LNCAP (cell line): Measurements from ENCODE around the gene ENAH.

Experiments used
- TF ChIP-seq, protein P1 (sequence below): fragments of 450-650 bp; IDR thresholded peaks from 2 replicates; pipeline ENCODE4 v1.5.1; 2017; ENCODE audit warnings: mild to moderate bottlenecking

Gene ENAH

DNA sequence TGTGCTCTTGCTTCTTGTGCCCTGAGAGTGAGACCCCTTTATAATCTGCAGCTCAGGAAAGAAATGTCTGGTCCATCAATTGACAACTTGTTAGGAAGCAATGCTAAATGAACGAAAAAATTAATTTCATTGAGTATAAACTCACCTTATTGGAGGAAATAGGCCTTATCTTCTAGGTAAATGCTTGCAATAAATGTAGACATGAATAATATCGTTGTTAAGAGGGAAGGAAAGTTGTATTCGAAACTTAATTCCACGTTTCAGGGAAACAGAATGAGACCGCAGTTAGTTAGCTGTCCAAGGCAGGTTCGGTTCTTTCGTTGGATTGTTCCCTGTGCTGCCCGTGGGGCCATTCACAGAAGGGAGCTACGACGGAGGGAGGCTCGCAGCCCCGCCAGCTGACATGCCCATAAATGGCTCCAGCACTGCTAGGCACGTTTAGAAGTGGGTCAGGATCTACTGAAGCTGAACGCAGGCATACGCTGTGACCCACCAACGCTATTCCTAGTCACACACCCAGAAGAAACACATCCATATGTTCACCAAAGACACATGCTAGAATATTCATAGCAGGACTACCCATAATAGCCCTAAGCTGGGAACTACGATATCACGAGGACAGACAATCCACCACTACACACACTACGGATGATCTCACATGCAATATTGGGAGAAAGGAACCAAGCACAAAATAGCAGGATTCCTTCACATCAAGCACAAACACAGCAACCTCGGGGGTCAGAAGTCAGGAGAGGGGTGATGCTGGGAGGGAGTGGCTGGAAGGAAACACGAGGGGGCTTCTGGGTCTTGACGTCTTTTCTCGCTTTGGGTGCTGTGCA lies 168.9 kb downstream of the ENAH start:
- TF ChIP-seq, protein P1, sequence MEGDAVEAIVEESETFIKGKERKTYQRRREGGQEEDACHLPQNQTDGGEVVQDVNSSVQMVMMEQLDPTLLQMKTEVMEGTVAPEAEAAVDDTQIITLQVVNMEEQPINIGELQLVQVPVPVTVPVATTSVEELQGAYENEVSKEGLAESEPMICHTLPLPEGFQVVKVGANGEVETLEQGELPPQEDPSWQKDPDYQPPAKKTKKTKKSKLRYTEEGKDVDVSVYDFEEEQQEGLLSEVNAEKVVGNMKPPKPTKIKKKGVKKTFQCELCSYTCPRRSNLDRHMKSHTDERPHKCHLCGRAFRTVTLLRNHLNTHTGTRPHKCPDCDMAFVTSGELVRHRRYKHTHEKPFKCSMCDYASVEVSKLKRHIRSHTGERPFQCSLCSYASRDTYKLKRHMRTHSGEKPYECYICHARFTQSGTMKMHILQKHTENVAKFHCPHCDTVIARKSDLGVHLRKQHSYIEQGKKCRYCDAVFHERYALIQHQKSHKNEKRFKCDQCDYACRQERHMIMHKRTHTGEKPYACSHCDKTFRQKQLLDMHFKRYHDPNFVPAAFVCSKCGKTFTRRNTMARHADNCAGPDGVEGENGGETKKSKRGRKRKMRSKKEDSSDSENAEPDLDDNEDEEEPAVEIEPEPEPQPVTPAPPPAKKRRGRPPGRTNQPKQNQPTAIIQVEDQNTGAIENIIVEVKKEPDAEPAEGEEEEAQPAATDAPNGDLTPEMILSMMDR, result no peak

DNA sequence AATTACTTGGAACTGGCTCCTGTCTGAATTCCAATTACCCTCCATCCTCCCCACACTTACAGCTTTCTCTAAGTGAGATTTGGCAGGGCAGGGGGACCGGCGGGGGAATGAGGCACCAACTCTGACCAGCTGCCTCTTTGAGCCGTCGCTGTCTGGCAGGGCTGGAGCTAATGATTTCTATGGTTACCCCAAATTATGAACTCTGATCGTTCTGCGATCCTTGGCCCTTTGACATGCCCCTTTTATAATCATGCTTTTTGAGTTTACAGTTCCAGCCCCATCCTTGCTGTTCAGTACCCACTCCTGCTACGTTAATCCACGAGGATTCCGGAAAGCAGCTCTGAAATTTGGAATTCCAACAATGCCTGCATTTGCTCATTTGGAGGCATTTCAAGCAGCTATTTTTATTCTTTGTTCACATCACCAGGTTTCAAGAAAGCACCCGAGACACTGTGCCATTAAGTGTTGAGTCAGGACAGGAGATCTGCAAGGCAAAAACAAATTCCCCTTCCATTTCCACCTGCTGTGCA lies 170.4 kb downstream of the ENAH start:
- TF ChIP-seq, protein P1, result no peak

DNA sequence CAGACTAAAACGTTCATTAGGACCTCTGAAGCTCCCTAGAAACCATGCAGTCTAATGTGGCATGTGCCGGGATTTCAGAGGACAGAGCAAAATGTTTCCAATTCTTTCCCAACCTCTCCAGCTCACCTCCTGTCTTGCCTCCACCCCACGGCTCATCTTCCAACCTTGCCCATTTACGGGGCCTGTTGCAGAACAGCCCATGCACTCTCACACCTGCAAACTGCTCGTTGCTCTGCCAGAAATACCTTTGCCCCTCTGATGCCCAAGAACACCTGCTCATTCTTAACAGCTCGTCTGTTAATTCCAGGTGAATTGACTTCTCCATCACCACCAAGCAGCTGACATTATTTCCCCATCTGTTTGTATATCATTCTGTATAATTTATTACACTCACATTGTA lies 171.2 kb downstream of the ENAH start:
- TF ChIP-seq, protein P1, result no peak

DNA sequence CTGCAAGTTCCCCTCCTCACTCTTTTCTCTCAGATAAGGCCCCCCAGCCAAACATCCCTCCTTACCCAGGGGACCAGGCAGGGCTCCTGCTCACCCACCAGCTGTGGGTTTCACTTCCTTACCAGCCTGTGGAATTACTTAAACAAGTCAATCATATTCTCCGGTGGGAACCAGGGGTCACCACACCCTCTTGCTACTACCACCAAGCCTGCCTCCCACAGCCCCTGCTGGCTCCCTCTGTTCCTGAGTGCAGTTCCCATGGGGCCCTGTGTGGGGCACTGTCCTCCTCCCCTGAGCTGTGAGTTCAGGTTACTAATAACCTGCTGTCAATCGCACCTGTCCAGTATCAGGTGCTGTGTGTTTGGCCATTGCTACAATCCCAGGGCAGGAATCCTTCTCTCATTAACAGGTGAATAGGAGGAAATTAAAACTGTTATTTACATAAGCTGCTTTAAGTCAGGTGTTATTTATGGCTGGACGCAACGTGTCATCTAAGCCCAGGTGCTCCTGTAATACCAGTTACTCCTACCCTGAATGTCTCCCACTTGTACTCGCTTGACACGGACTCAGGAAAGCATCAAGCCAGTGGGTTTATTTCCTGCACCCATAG lies 172.0 kb downstream of the ENAH start:
- TF ChIP-seq, protein P1, result peak; percentile 100

DNA sequence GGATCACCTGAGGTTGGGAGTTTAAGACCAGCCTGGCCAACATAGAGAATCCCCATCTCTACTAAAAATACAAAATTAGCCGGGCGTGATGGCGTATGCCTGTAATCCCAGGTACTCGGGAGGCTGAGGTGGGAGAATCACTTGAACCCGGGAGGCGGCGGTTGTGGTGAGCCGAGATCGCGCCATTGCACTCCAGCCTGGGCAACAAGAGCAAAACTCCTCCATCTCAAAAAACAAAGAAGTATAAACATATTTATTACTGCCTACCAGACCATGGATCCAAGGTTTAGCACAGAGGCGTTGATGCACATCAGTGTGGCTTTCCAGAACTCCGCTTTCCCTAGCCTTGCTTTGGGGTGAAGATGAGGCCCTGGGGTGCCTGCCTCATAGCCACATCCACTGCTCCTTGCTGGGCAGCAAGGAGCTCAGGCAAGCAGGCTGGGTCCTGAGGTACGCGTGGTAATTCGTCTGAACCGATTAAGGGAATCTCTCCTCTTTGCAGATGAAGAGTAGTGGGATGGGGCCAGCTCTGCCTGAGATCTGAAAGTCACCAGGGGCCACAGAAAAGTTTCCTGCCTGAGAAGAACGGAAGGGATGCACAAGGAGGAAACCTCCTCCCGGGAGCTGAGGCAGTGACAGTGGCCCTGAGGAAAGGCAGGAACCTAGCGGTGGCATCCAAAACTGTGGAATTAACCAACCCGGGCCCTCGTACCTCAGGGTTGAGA lies 172.8 kb downstream of the ENAH start:
- TF ChIP-seq, protein P1, result no peak

DNA sequence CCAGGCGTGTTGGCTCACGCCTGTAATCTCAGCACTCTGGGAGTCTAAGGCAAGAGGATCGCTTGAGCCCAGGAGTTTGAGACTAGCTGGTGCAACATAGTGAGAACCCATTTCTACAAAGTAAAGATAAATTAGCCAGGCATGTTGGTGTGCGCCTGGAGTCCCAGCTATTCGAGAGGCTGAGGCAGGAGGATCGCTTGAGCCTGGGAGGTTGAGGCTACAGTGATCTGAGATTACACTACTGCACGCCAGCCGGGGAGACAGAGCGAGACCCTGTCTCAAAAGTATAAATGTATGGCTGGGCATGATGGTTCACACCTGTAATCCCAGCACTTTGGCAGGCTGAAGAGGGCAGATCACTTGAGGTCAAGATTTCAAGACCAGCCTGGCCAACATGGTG lies 173.6 kb downstream of the ENAH start:
- TF ChIP-seq, protein P1, result no peak

DNA sequence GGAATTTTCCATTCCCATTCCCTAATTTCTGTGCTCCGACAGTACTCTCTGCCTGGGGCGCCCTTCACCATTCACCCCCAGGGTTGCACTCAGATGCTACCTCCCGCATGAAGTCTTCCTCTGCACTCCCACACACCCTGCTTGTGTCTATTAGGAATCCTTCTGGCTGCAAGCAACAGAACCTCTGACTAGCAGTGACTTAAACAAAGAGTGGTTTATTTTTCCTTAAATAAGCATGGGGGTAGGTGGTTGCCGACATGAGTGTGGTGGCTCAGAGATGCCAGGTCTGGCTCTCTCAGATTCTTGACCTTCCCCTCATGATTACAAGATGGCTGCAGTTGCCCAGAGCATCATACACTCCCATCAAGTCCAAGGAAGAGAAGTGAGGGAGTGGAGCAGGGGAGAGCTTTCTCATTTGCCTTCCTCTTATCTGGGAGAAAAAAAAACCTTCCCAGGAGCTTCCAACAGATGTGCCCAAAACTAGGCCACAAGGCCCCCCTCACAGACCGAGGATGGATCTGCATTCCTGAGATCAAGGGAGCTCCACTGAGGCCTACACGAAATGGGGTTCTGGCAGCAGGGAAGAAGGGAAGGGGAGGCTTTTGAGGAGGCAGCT lies 175.5 kb downstream of the ENAH start:
- TF ChIP-seq, protein P1, result no peak
